HL-60/S4 treated with retinoic acid at 250 ng/mL for 4 days and 3 days (cell line): Measurements from ENCODE around the gene PAX6.
"Not testable (repeated sequence)": the region's sequence is repeated elsewhere in the genome, so short reads cannot be mapped to it uniquely, and the experiment has no call there.

ENCODE experiments used
- in situ Hi-C: fragments of 300-500 bp; cut with MboI; formaldehyde crosslinking; loops from 2 replicates; pipeline ENCODE4 v1.7.0; 2022; ENCODE audit warnings: low sequenced_read_pairs

The PAX6 gene

DNA sequence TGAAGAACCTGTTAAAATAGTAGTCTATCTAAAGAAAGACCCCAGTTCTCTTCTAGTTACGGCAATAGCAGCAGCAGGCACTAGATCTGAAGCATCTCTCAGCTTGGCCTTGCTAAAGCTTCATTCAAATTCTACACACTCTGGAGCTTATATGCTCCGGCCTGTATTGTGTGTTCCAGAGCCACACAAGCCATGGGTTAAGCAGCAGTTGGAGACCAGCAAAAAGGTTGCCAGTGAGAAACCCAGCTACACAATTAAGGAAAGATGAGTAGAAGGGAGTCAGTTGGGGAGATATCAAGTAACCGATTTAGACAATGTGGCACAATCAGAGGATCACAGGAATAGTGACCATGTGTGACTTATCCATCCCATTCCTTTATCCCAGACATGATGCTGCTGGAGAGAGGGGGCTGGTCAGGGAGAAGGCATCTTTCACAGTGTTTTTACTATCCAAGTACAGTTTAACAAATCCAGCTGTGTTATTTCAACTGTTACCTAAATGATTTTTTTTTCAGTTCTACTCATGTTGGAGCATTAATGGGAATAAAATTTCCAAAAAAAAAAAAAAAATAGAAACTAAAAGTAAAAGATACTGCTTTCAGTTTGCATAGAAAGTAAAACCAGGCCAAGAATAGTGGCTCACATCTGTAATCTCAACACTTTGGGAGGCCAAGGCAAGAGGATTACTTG lies 41.0 kb downstream of the PAX6 start:
- in situ Hi-C loops = no loop called here

GRCh38 chr11:31768749-31769640 lies 42.1 kb downstream of the PAX6 start:
- in situ Hi-C loops = no loop called here

DNA sequence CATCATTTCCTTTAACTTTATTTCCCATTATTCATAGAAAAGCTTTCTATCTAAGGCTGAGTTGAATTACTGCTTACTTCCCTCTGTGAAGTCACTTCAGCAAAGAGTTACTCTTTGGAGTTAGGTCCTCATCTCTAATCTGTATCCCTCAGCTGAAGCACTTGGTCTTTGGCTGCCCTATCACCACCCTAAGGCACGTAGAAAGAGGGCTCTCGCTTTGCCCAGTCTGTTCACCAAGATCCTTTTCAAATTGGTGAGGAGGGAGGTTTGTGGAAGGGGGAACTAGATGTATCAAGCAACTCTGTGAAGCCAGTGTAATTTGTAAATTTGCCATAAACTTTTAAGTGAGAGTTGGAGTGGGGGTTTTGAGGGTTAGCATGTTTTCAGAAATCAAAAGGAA lies 43.4 kb downstream of the PAX6 start:
- in situ Hi-C loops = no loop called here

DNA sequence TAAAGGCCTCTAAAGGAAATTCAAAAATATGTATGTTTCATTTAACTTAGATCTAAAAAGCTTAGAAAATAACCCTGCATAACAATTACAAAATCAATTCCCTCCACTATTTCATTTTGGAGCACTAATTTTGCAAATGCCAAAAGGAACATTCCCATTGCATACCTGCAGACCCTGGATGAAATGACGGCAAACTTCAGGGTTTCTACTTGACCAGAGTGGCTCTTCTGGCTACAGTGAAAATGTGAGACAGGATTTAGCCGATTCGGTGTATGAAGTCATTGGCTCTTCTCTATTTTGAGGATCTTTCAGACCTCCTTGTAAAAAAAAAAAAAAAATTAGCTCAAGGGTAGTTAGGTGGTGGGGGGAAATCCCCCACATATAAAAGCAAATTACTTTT lies 44.1 kb downstream of the PAX6 start:
- in situ Hi-C loops = no loop called here

- in situ Hi-C loops = no loop called here
Measured at GRCh38 chr11:31764766-31765165, 46.4 kb downstream of the PAX6 start.

DNA sequence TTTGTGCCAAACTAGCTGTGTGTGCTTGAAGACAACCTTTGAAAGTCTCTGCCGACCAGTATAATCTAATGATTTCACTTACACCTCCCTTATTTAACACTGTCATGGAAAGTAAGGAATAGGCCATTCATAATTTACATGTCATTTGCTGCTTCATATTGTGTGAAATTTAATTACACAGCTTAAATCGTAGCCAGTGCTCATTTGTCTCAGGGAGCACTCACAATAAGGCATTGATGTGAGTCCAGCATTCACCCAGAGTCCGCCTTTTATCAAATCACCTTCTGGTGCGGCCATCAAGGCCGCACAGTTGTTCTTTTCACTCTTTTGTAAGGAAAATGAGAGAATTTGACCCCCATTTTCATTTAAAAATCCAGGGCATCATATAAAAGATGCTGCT lies 46.9 kb downstream of the PAX6 start:
- in situ Hi-C loops = no loop called here

- in situ Hi-C loops = no loop called here
Measured at GRCh38 chr11:31763296-31763695, 47.8 kb downstream of the PAX6 start.

GRCh38 chr11:31761636-31762035 lies 49.5 kb downstream of the PAX6 start:
- in situ Hi-C loops = no loop called here

DNA sequence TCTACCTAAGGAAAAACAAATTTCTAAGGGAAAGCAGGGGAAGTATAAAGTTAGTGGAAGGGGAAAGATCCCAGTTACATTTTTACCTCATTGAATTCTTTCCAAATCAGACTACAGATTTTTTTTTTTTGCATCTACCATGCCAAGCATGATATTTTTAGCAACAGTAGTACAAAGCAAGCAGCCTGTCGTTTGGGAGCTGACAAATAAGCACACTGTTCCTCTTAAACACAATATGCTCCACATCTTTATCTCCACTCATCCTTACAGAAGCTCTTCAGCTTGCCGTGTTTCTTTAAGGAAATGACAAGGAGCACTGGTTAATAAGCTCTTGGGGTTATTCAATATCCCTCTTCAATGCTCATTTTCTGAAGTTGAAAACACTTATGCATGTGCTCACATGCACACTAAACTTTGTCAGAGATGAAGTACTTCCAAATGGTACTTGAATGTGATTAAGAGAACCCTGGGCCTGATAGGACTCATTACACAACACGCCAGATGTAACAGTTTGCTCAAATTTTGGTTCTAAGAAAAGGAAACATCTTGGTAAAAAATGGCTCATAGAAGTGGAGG lies 53.8 kb downstream of the PAX6 start:
- in situ Hi-C loops = no loop called here

GRCh38 chr11:31747581-31747980 lies 63.5 kb downstream of the PAX6 start:
- in situ Hi-C loops = no loop called here

GRCh38 chr11:31740731-31741368 lies 70.3 kb downstream of the PAX6 start:
- in situ Hi-C loops = not testable (repeated sequence)

DNA sequence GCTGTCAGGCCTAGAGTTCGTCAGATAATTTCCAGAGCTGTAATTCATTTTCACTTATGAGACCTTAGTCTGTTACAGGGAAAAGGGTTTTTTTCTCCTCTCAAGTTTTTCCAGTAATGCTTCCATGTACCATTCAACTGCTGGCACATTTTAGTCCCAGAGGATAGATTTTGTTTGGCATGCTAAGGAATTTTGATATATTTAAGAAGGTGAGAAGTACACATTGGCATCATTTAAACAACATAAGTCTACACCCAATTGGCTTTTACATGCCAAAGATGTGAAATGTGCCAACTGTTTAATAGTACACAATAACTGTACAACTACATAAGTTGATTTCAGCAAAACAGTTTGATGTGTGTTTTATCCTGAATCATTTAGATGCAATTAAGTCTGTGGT lies 71.0 kb downstream of the PAX6 start:
- in situ Hi-C loops = no loop called here
